ENCODE measurements around the gene TUBAL3. TPM values are rescaled to one million over a fixed set of nuclear protein-coding genes. Genes with fewer than 3 reads are reported as not detected.

The TUBAL3 gene
- total RNA-seq, 1 donor from 2014 or later = not detected

GRCh38 chr10:5441106-5441505 lies 36.5 kb upstream of the TUBAL3 start:
- peaks cover 2% of the 10 kb centered on the region for H3K27me3 Mint-ChIP-seq (ENCODE audit: unreplicated experiment)
- TF ChIP-seq CTCF (IDR thresholded peaks at IDR 0.05; ENCODE audit: unreplicated experiment) = no peak
- H3K9me3 Mint-ChIP-seq (ENCODE audit: unreplicated experiment) = no peaks in the 10 kb centered on the region
- no peak overlapping the region for H3K4me3 Mint-ChIP-seq (ENCODE audit: unreplicated experiment)
- no peak overlapping the region for H3K27ac Mint-ChIP-seq (ENCODE audit: unreplicated experiment)
- H3K4me1 Mint-ChIP-seq (ENCODE audit: unreplicated experiment) = peaks cover 14% of the 10 kb centered on the region
- no peaks in the 10 kb centered on the region for H3K36me3 Mint-ChIP-seq (ENCODE audit: low read depth, unreplicated experiment)
- no peak for DNase-seq (ENCODE audit: low spot score)

GRCh38 chr10:5440206-5440605 lies 35.6 kb upstream of the TUBAL3 start:
- H3K36me3 Mint-ChIP-seq (ENCODE audit: low read depth, unreplicated experiment) = no peaks in the 10 kb centered on the region
- TF ChIP-seq CTCF (IDR thresholded peaks at IDR 0.05; ENCODE audit: unreplicated experiment) = no peak
- H3K4me3 Mint-ChIP-seq (ENCODE audit: unreplicated experiment) = no peak overlapping the region
- no peak for DNase-seq (ENCODE audit: low spot score)
- H3K27ac Mint-ChIP-seq (ENCODE audit: unreplicated experiment) = no peak overlapping the region
- H3K9me3 Mint-ChIP-seq (ENCODE audit: unreplicated experiment) = no peaks in the 10 kb centered on the region
- H3K27me3 Mint-ChIP-seq (ENCODE audit: unreplicated experiment) = peaks cover 2% of the 10 kb centered on the region
- peaks cover 13% of the 10 kb centered on the region for H3K4me1 Mint-ChIP-seq (ENCODE audit: unreplicated experiment)

GRCh38 chr10:5435328-5435727 lies 30.7 kb upstream of the TUBAL3 start:
- Mint-ChIP-seq H3K4me3 (ENCODE audit: unreplicated experiment) (no peak overlapping the region), H3K27me3 (ENCODE audit: unreplicated experiment) (no peaks in the 10 kb centered on the region), H3K4me1 (ENCODE audit: unreplicated experiment) (peaks cover 6% of the 10 kb centered on the region), H3K36me3 (ENCODE audit: low read depth, unreplicated experiment) (peaks cover 6% of the 10 kb centered on the region), H3K27ac (ENCODE audit: unreplicated experiment) (no peak overlapping the region), H3K9me3 (ENCODE audit: unreplicated experiment) (no peaks in the 10 kb centered on the region)
- DNase-seq (ENCODE audit: low spot score) = no peak
- no peak for TF ChIP-seq CTCF (IDR thresholded peaks at IDR 0.05; ENCODE audit: unreplicated experiment)

GRCh38 chr10:5434017-5434753 lies 29.6 kb upstream of the TUBAL3 start:
- Mint-ChIP-seq H3K27me3 (ENCODE audit: unreplicated experiment) (no peaks in the 10 kb centered on the region), H3K27ac (ENCODE audit: unreplicated experiment) (peak overlapping the region; percentile 81), H3K4me3 (ENCODE audit: unreplicated experiment) (no peak overlapping the region), H3K4me1 (ENCODE audit: unreplicated experiment) (peaks cover 6% of the 10 kb centered on the region), H3K36me3 (ENCODE audit: low read depth, unreplicated experiment) (peaks cover 6% of the 10 kb centered on the region), H3K9me3 (ENCODE audit: unreplicated experiment) (no peaks in the 10 kb centered on the region)
- no peak for DNase-seq (ENCODE audit: low spot score)
- peak; percentile 56 for TF ChIP-seq CTCF (IDR thresholded peaks at IDR 0.05; ENCODE audit: unreplicated experiment)

- no peaks in the 10 kb centered on the region for H3K9me3 Mint-ChIP-seq (ENCODE audit: unreplicated experiment)
- DNase-seq (ENCODE audit: low spot score) = no peak
- no peak for TF ChIP-seq CTCF (IDR thresholded peaks at IDR 0.05; ENCODE audit: unreplicated experiment)
- no peak overlapping the region for H3K27ac Mint-ChIP-seq (ENCODE audit: unreplicated experiment)
- peaks cover 6% of the 10 kb centered on the region for H3K4me1 Mint-ChIP-seq (ENCODE audit: unreplicated experiment)
- no peaks in the 10 kb centered on the region for H3K27me3 Mint-ChIP-seq (ENCODE audit: unreplicated experiment)
- H3K4me3 Mint-ChIP-seq (ENCODE audit: unreplicated experiment) = no peak overlapping the region
- peaks cover 6% of the 10 kb centered on the region for H3K36me3 Mint-ChIP-seq (ENCODE audit: low read depth, unreplicated experiment)
Observed at GRCh38 chr10:5433182-5433581, 28.6 kb upstream of the TUBAL3 start.

Measured in endothelial cell (in vitro differentiated cells).